Dendritic cell treated with granulocyte-macrophage colony-stimulating factor and Interleukin-4, amounts not matched to agents 40 ng/mL and 50 ng/mL, for 4 days (primary cell): Measurements from ENCODE around the gene KCTD6.

Experiments used
- H3K27ac Mint-ChIP-seq: one replicate; pipeline ENCODE4 v1.8.0; 2022; ENCODE audit warnings: mild to moderate bottlenecking, mixed read lengths
- H3K27me3 Mint-ChIP-seq: one replicate; pipeline ENCODE4 v1.8.0; 2022; ENCODE audit warnings: mild to moderate bottlenecking, mixed read lengths
- H3K36me3 Mint-ChIP-seq: one replicate; pipeline ENCODE4 v1.8.0; 2022; ENCODE audit warnings: low read depth, mixed read lengths
- H3K4me1 Mint-ChIP-seq: one replicate; pipeline ENCODE4 v1.8.0; 2022; ENCODE audit warnings: low read depth, mixed read lengths
- H3K4me3 Mint-ChIP-seq: one replicate; pipeline ENCODE4 v1.8.0; 2022; ENCODE audit warnings: mild to moderate bottlenecking, moderate library complexity, mixed read lengths
- H3K9me3 Mint-ChIP-seq: one replicate; pipeline ENCODE4 v1.8.0; 2022; ENCODE audit warnings: mixed read lengths
- intact Hi-C: fragments of 100-400 bp; cut with micrococcal nuclease; formaldehyde crosslinking; loops from one replicate; pipeline ENCODE4 v1.15.0; 2022

The KCTD6 gene

DNA sequence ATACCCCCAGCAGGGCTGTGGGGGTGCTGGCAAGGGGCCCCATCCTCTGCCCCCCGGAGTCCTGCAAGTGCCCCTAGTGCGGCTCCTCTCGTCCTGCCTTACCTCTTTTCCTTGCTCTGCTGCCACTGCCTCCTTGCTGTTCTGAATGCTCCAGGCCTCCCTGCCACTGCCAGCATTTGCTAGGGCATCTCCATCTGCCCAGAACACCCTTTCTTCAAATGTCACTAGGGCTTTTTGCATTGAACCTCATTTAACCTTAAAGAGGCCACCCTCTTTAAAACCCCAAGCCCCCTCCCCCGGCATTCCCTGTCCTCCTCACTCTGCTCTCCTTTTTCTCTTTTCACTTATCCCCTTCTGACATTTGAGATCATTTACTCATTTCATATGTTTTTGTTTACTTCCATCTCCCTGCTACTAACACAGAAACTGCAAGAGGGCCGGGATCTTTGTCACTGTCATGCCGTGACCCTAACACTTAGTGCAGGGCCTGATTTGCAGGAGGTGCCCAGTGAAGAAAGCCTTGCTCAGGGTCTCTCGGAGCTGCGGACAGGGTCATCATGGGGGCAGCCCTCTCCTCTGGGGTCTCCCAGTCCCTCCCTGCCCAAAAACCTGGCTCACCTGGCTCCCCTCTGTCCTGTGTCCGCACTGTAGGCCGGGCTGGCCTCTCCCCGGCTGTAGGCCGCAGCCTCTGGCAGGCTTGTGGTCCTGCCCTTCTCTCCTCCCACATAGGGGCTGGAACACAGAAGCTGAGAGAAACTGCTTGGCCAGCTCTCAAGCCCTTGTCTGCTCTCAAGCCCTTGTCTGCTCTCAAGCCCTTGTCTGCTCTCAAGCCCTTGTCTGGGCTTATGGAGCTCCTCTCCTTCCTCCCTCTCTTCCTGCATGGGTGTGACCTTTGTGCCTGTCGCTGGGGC lies 44.9 kb downstream of the KCTD6 start, which contains the start of gene ACOX2:
ACOX2 (minus strand) TSS at position 690 of the 911 bp plus-strand sequence. CDS start 2,084 bp downstream, outside the sequence.
- H3K4me3 Mint-ChIP-seq: no peak within 1 kb of the TSS
- intact Hi-C loops: no loop called here
- H3K36me3 Mint-ChIP-seq: no peaks in the 10 kb centered on the region
- H3K27ac Mint-ChIP-seq: no peak within 1 kb of the TSS
- H3K27me3 Mint-ChIP-seq: no peaks in the 10 kb centered on the region
- no peaks in the 10 kb centered on the region for H3K9me3 Mint-ChIP-seq
- H3K4me1 Mint-ChIP-seq: peaks cover 38% of the 10 kb centered on the region

DNA sequence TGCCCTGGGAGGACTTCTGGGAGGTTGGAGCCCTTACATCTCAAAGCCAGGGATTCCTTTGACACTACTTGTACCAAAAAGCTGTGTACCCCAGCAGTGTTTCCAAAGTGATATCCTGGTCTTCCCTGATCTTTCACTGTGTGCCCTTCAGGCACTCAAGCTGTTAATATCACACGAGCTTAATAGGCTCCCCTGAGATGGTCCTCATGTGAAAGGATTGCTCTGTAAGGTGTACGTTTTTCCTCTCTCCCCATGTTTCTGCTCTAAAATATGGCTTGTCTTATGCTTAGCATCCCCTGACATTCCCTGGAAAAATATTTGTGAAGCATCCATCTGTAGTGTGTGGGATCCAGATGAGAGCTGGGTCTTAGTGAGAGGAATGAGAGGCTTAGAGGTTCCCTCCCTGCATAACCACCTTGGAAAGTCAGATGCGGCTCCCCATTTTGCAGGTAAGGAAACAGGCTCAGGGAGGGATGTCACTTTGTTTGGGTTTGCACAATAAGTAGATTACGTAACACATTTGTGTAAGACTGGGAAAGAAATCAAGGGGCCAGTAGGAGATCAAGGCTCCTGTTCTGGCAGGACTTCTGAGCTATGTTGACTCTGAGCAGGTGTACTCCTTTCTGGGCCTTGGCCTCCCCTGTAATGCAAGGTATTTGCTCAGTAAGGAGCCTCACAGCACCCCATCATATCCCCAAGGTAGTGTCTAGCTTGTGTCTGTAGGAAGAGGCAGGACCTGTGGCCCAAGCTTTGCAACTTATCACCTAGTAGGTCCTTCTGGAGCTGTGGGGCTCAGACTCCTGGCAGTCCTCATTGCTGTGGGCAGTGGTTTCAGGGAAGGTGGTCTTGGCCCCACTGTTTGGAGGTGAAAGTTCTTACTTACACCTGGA lies 45.8 kb downstream of the KCTD6 start:
- intact Hi-C loops: no loop called here
- H3K36me3 Mint-ChIP-seq: no peaks in the 10 kb centered on the region
- no peak overlapping the region for H3K4me3 Mint-ChIP-seq

GRCh38 chr3:58539626-58540025 lies 47.7 kb downstream of the KCTD6 start:
- intact Hi-C loops: no loop called here
- H3K27ac Mint-ChIP-seq: no peak overlapping the region
- no peak overlapping the region for H3K4me3 Mint-ChIP-seq
- peaks cover 1% of the 10 kb centered on the region for H3K27me3 Mint-ChIP-seq
- peaks cover 27% of the 10 kb centered on the region for H3K4me1 Mint-ChIP-seq
- H3K36me3 Mint-ChIP-seq: no peaks in the 10 kb centered on the region
- no peaks in the 10 kb centered on the region for H3K9me3 Mint-ChIP-seq

More for the DNA sequence above, 45.8 kb downstream of the KCTD6 start:
- Mint-ChIP-seq H3K9me3 (no peaks in the 10 kb centered on the region), H3K4me1 (peaks cover 33% of the 10 kb centered on the region), H3K27ac (no peak overlapping the region), H3K27me3 (no peaks in the 10 kb centered on the region)

GRCh38 chr3:58540176-58540858 lies 48.4 kb downstream of the KCTD6 start:
- intact Hi-C loops: no loop called here
- no peaks in the 10 kb centered on the region for H3K9me3 Mint-ChIP-seq
- no peak overlapping the region for H3K27ac Mint-ChIP-seq
- H3K27me3 Mint-ChIP-seq: peaks cover 2% of the 10 kb centered on the region
- H3K36me3 Mint-ChIP-seq: no peaks in the 10 kb centered on the region
- H3K4me1 Mint-ChIP-seq: peaks cover 27% of the 10 kb centered on the region
- H3K4me3 Mint-ChIP-seq: no peak overlapping the region

DNA sequence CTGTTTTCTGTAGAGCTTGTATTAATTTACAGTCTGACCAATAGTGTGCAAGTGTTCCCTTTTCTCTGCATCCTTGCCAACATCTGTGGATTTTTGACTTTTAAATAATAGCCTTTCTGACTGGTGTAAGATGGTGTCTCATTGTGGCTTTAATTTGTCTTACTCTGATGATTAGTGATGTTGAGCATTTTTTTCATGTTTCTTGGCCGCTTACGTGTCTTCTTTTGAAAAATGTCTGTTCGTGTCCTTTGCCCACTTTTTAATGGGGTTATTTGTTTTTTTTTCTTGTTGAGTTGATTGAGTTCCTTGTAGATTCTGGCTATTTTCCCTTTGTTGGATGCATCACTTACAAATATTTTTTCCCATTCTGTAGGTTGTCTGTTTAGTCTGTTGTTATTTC lies 52.6 kb downstream of the KCTD6 start:
- no peak overlapping the region for H3K27ac Mint-ChIP-seq
- H3K9me3 Mint-ChIP-seq: peaks cover 6% of the 10 kb centered on the region
- H3K4me1 Mint-ChIP-seq: no peaks in the 10 kb centered on the region
- peaks cover 2% of the 10 kb centered on the region for H3K27me3 Mint-ChIP-seq
- intact Hi-C loops: no loop called here
- no peak overlapping the region for H3K4me3 Mint-ChIP-seq
- no peaks in the 10 kb centered on the region for H3K36me3 Mint-ChIP-seq

- Mint-ChIP-seq H3K4me3 (no peak overlapping the region), H3K27me3 (peaks cover 9% of the 10 kb centered on the region), H3K36me3 (no peaks in the 10 kb centered on the region), H3K4me1 (no peaks in the 10 kb centered on the region), H3K27ac (no peak overlapping the region), H3K9me3 (peaks cover 7% of the 10 kb centered on the region)
- intact Hi-C loops: no loop called here
These were observed 59.8 kb downstream of the KCTD6 start for GRCh38 chr3:58551636-58552180.
